ENCODE measurements around the gene MORN2.

MORN2 gene

GRCh38 chr2:38889575-38889974 is 13.8 kb downstream of the MORN2 start, which contains the start of gene ARHGEF33:
TSS of gene ARHGEF33 (plus strand) at chr2:38889875. CDS start at chr2:38919448, 29,573 bp downstream.
- no peak for DNase-seq

DNA sequence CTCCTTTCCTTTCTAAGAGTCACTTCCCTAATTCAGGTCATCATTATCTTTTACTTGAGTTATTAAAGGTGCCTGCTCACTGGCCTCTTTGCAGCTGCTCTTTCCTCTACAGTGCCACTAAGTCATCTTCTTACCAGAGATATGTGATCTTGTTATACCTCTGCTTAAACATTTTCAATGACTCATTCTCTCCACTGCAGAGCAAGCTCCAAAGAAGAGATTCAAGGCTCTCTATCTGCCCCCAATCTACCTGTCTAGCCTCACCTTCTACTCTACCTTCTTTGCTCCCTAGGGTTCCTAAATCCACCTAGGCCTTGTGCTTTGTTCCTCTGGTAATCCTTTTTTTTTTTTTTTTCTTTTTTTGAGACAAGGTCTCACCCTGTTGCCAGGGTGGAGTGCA is 17.0 kb downstream of the MORN2 start:
- no peak for DNase-seq

DNA sequence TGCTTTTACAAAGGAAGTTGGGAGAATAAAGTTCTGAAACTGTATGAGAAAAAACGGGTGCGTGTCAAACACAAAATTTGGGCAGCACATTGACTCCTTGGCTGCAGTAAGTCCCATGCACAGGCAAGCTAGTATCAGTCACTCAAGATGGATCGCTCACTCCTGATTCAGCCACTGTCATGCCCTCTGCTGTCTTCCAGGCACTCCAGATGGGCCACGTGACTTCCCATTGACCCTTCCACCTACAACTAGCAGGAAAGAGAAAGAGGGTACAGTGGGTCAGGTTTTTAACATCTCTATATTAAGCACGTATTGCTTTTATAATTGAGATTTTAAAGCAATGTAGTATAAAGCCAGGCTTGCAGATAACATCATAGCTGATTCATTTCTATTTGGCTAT is 22.5 kb downstream of the MORN2 start:
- peak in 2 of 4 experiments; percentile 31 to 33 for DNase-seq

DNA sequence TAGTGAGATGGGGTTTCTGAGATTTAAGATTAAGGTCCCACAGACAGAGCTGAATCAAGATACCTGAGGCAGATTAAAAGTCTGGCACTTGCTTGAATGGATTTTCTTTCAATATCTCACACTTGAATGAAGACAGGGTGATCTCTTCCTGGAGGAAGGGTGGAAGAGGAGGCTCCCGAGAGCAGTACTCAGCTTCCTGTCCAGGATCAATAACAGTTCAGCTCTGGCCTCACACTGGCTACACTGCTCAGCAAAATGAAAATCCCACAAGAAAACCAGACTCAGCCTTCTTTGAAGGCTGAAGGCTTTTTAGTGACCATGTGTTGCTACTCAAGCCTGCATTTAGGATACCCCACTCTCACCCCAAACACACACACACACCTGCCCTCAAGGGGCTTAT is 24.9 kb downstream of the MORN2 start:
- no peak for DNase-seq

- no peak for DNase-seq
These were observed 29.5 kb downstream of the MORN2 start for GRCh38 chr2:38905251-38905650.

DNA sequence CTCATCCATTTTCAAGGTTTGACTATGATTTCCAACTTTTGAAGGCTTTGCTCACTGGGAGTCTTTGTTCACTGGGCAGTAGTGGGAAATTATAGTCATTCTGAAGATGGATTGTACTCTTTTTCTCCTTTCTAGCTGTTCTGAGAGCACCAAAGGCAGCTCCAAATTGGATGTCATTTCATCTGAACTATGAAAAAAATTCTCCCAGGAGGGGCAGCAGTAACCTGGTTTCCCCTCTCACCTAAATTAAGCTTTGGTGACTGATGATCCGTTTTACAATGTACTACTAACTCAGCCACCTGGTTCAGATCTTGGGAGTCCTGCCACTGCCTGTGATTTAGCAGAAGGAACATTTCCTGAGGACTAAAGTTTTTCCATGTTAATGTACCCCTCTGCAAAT is 31.5 kb downstream of the MORN2 start:
- DNase-seq = no peak

DNA sequence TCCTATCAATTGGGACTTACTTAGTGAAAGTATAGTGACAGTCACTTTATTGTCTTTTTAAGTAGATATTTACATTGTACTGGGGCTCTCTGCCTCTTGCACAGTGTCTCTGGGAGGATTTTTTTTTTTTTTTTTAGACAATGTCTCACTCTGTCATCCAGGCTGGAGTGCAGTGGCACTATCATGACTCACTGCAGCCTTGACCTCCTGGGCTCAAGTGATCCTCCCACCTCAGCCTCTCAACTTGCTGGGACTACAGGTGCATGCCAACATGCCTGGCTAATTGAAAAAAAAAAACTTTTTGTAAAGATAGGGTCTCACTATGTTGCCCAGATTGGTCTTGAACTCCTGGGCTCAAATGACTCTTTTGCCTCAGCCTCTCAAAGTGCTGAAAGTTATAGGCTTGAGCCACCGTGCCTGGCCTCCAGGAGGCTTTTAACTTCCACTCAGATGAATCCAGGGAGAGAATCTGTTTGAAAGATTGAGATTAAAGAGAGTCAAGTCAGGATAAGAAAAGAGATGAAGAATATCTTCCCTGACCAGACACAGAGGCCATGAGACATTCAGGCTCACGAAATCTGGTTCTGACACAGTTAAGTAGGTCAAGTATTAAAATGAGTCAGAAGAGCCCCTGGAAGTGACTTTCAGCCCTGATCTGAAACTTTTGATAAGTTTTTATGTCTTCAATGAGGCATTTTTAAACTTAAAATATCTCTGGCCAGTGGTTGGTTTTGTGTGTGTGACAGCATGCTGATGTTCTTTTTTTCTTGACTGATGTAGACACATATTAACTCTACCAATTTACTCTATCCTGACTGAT is 32.2 kb downstream of the MORN2 start:
- no peak for DNase-seq

GRCh38 chr2:38909872-38910271 is 34.1 kb downstream of the MORN2 start:
- DNase-seq = no peak

- no peak for DNase-seq
These were observed 35.4 kb downstream of the MORN2 start for GRCh38 chr2:38911191-38911590.

DNA sequence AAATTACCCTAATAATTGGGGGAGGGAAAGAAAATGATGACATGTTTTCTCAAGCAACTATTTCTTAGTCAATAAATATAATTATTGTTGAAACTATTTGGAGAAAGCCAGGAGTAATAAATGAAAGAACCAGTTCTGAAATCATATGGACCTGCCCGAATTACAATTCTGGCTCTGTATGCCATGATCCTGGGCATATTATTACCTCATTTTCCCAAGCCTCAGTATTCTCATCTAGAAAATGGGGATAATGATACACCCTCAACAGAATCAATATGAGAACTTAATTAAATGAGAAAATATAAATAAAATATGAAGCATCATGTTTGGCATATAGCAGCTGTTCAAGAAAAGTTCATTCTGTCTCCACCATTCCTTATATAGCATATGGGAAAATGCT is 36.8 kb downstream of the MORN2 start:
- no peak for DNase-seq

DNA sequence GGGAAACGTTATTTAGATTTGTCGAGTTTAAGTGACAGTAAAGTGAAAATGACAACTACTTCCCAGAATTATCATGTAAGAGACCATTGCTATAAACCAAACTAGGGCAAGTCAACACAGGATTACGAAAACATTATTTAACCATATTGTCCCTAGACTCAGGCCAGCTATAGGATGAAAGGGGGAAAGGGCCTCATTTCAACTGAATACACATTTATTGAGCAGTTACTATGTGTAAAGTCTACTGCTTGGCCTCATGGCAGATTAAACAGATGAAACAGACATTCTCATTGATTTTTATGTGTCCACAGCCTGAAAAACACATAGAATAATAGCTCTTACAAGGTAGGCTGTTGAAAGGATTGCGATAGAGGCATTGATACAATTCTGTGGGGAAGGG is 46.6 kb downstream of the MORN2 start:
- DNase-seq = no peak

- DNase-seq = no peak
These were observed 47.1 kb downstream of the MORN2 start for GRCh38 chr2:38922902-38923301.

GRCh38 chr2:38925982-38926381 is 50.2 kb downstream of the MORN2 start:
- DNase-seq = no peak

DNA sequence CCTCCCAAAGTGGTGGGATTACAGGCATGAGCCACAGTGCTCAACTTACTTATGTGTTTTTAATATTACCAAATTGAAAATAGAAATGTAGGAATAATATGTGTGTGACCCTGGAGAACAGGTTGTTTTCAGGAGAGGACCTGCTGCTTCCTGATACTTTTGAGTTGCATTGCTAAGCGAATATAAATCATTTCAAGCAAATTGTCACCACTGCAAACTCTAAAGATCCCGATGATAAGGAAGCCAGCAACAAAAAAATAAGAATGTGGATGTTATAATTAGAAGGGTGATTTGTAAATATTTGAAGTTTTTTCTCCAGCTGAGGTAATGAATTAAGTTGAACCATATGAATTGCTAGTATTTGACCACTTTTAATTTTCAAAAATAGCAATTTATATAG is 54.8 kb downstream of the MORN2 start:
- DNase-seq = no peak

All from suppressor macrophage (primary cell).